Sigmoid colon (tissue), 7 donors: ENCODE data around the gene STEAP1B. TPM values are rescaled to one million over a fixed set of nuclear protein-coding genes. Genes with fewer than 3 reads are reported as not detected.
"Not testable (repeated sequence)": the region's sequence is repeated elsewhere in the genome, so short reads cannot be mapped to it uniquely, and the experiment has no call there.

ENCODE experiments used
- DNase-seq: peaks from one replicate; pipeline ENCODE4 v3.0.0-alpha.2; 2019
- H3K27ac ChIP-seq, 4 donors: fragments of 200-600 bp; sonication (generic); one replicate each; pipeline ENCODE4 v1.5.1; 2016 to 2019; ENCODE audit warnings: mild to moderate bottlenecking in 1 of 4
- H3K27me3 ChIP-seq, 3 donors: fragments of 200-600 bp; sonication (generic); one replicate each; pipeline ENCODE4 v1.5.1; 2019; ENCODE audit warnings: mild to moderate bottlenecking in 1 of 3
- H3K36me3 ChIP-seq, 4 donors: fragments of 200-600 bp; sonication (generic); one replicate each; pipeline ENCODE4 v1.5.1; 2016 to 2019
- H3K4me1 ChIP-seq, 4 donors: fragments of 200-600 bp; sonication (generic); one replicate each; pipeline ENCODE4 v1.5.1; 2017 to 2019
- H3K4me3 ChIP-seq, 4 donors: fragments of 200-600 bp; sonication (generic); one replicate each; pipeline ENCODE4 v1.5.1; 2017 to 2019; ENCODE audit warnings: mild to moderate bottlenecking in 2 of 4, moderate library complexity in 1 of 4
- H3K9me3 ChIP-seq, 4 donors: fragments of 200-600 bp in 3 of 4; sonication (generic) in 3 of 4; one replicate each; pipeline versions ENCODE4 v1.5.1 to v1.6.1; 2013 to 2019
- CTCF ChIP-seq, 4 experiments: fragments of 450-650 bp in 3 of 4; fragments of 200-600 bp in 1 of 4; IDR thresholded peaks; one replicate each; pipeline ENCODE4 v1.5.1; 2016 to 2019; ENCODE audit warnings: antibody characterized with exemption in 4 of 4, mild to moderate bottlenecking in 3 of 4, moderate library complexity in 2 of 4
- EP300 ChIP-seq, 4 donors: sonication (generic); formaldehyde crosslinking; IDR thresholded peaks; one replicate each; pipeline ENCODE4 v1.6.1; 2017; ENCODE audit warnings: antibody characterized with exemption in 4 of 4
- POLR2A ChIP-seq, 2 donors: fragments of 450-650 bp; IDR thresholded peaks; one replicate each; pipeline ENCODE4 v1.6.1; 2016; ENCODE audit warnings: antibody characterized with exemption in 2 of 2, mild to moderate bottlenecking in 2 of 2, moderate library complexity in 2 of 2
- POLR2AphosphoS5 ChIP-seq, 4 donors: sonication (generic); formaldehyde crosslinking; IDR thresholded peaks; one replicate each; pipeline ENCODE4 v1.6.1; 2017; ENCODE audit warnings: antibody characterized with exemption in 4 of 4
- WGBS, 2 donors: extraction: QIAGEN DNeasy Blood & Tissue Kit; methylation state at CpG; one replicate each; pipeline ENCODE4 v1.1.7; 2013; 5-methylcytosine and 5-hydroxymethylcytosine counted together
- intact Hi-C: fragments of 100-400 bp; cut with DNase I; formaldehyde crosslinking; loops from one replicate; pipeline ENCODE4 v1.15.1; 2023
- polyA plus RNA-seq, 3 donors: library from polyadenylated mRNA; stranded (reverse); fragments of 200-250 nt; gene quantifications; one replicate each; pipeline ENCODE4 v1.2.3, GENCODE V29; 2013
- total RNA-seq, 4 donors: library from RNA; depleted of rRNA; stranded (reverse); fragments of >200 nt; gene quantifications; one replicate each; pipeline ENCODE4 v1.1.0, GENCODE V29; 2016
- donor health status: healthy with polysubstance abuse.
- donor health status: Bipolar disorder and iron deficiency.
- donor health status: healthy.

Gene STEAP1B
- 1 to 10 TPM in 2 of 4 donors, under 1 TPM in 1, not detected in 1; 0.33 to 2.1 (median 1.4) TPM for total RNA-seq
- 1 to 10 TPM in 2 of 3 donors, under 1 TPM in 1; 0.69 to 1.6 (median 1.2) TPM for polyA plus RNA-seq

- intact Hi-C loops: not testable (repeated sequence)
- peak within 1 kb of the TSS; percentile 2 to 33 (median 12) for H3K4me3 ChIP-seq
- peak; percentile 91 for DNase-seq
These were observed at the start of gene STEAP1B for GRCh38 chr7:22499888-22500689. Gene STEAP1B (minus strand): TSS chr7:22500188. CDS start chr7:22494855, 5,333 bp downstream.

GRCh38 chr7:22549051-22549450 lies 49.1 kb upstream of the STEAP1B start:
- H3K27me3 ChIP-seq: peaks cover 4 to 47% (median 15%) of the 10 kb centered on the region in 3 donors
- WGBS, 2 donors: 86 to 90% methylated on average over 5 of the region's 5 CpGs
- TF ChIP-seq POLR2AphosphoS5 (IDR thresholded peaks at IDR 0.05) (no peak), CTCF (IDR thresholded peaks at IDR 0.05) (no peak), EP300 (IDR thresholded peaks at IDR 0.05) (no peak)
- peaks cover 0 to 12% (median 10%) of the 10 kb centered on the region in 4 donors for H3K4me1 ChIP-seq
- H3K4me3 ChIP-seq: no peak overlapping the region
- H3K27ac ChIP-seq: no peak overlapping the region
- H3K9me3 ChIP-seq: no peaks in the 10 kb centered on the region
- DNase-seq: peak; percentile 17
- no peaks in the 10 kb centered on the region for H3K36me3 ChIP-seq
- intact Hi-C loops: no loop called here

More at GRCh38 chr7:22499888-22500689, at the start of gene STEAP1B:
- H3K4me1 ChIP-seq, H3K27ac ChIP-seq, H3K36me3 ChIP-seq, H3K9me3 ChIP-seq: not testable (repeated sequence)
- 9 to 10% methylated on average over 55 of the region's 55 CpGs for WGBS, 2 donors
- peaks cover 0 to 29% (median 0%) of the 10 kb centered on the region in 3 donors for H3K27me3 ChIP-seq
- TF ChIP-seq CTCF (IDR thresholded peaks at IDR 0.05): peak in 3 of 4 experiments; percentile 21 to 75 (median 55)

GRCh38 chr7:22548313-22548712 lies 48.3 kb upstream of the STEAP1B start:
- 57 to 79% methylated on average over 1 of the region's 1 CpG for WGBS, 2 donors
- H3K4me3 ChIP-seq: no peak overlapping the region
- no peaks in the 10 kb centered on the region for H3K9me3 ChIP-seq
- peaks cover 4 to 47% (median 15%) of the 10 kb centered on the region in 3 donors for H3K27me3 ChIP-seq
- TF ChIP-seq POLR2AphosphoS5 (IDR thresholded peaks at IDR 0.05): no peak
- TF ChIP-seq EP300 (IDR thresholded peaks at IDR 0.05): no peak
- no peak for TF ChIP-seq POLR2A (IDR thresholded peaks at IDR 0.05)
- no peak for TF ChIP-seq CTCF (IDR thresholded peaks at IDR 0.05)
- no peaks in the 10 kb centered on the region for H3K36me3 ChIP-seq
- DNase-seq: no peak
- no peak overlapping the region for H3K27ac ChIP-seq
- peaks cover 0 to 12% (median 10%) of the 10 kb centered on the region in 4 donors for H3K4me1 ChIP-seq
- intact Hi-C loops: no loop called here

- Histone ChIP-seq H3K27me3 (peaks cover 4 to 56% (median 15%) of the 10 kb centered on the region in 3 donors), H3K36me3 (no peaks in the 10 kb centered on the region), H3K9me3 (no peaks in the 10 kb centered on the region), H3K4me1 (peaks cover 0 to 12% (median 10%) of the 10 kb centered on the region in 4 donors), H3K27ac (no peak overlapping the region), H3K4me3 (no peak overlapping the region)
- WGBS, 2 donors: 62 to 85% methylated on average over 3 of the region's 3 CpGs
- TF ChIP-seq EP300 (IDR thresholded peaks at IDR 0.05) (no peak), CTCF (IDR thresholded peaks at IDR 0.05) (no peak), POLR2A (IDR thresholded peaks at IDR 0.05) (no peak), POLR2AphosphoS5 (IDR thresholded peaks at IDR 0.05) (no peak)
- no peak for DNase-seq
- intact Hi-C loops: no loop called here
These were observed 46.8 kb upstream of the STEAP1B start for GRCh38 chr7:22546769-22547168.
